Immature natural killer cell (primary cell): Measurements from ENCODE around the gene NKX2-4. TPM values are rescaled to one million over a fixed set of nuclear protein-coding genes. Genes with fewer than 3 reads are reported as not detected.

Experiments used
- DNase-seq, 3 donors: peaks; one replicate each; pipeline ENCODE4 v3.0.0; 2022; ENCODE audit warnings: mixed read lengths in 1 of 3
- H3K27ac Mint-ChIP-seq, 6 donors: one replicate each; pipeline ENCODE4 v1.8.0; 2020; ENCODE audit warnings: mixed read lengths in 6 of 6, mild to moderate bottlenecking in 5 of 6, inconsistent platforms in 4 of 6, moderate library complexity in 3 of 6
- H3K27me3 Mint-ChIP-seq, 3 donors: one replicate each; pipeline ENCODE4 v1.8.0; 2020 to 2021; ENCODE audit warnings: low read depth in 3 of 3, mild to moderate bottlenecking in 3 of 3, mixed read lengths in 3 of 3, moderate library complexity in 3 of 3, inconsistent platforms in 1 of 3
- H3K36me3 Mint-ChIP-seq, 3 donors: one replicate each; pipeline ENCODE4 v1.8.0; 2020; ENCODE audit warnings: mixed read lengths in 3 of 3, inconsistent platforms in 2 of 3, mild to moderate bottlenecking in 2 of 3
- H3K4me1 Mint-ChIP-seq, 2 donors: one replicate each; pipeline ENCODE4 v1.8.0; 2020; ENCODE audit warnings: inconsistent platforms in 2 of 2, mild to moderate bottlenecking in 2 of 2, mixed read lengths in 2 of 2, moderate library complexity in 1 of 2
- H3K4me3 Mint-ChIP-seq, 5 donors: one replicate each; pipeline ENCODE4 v1.8.0; 2020; ENCODE audit warnings: mild to moderate bottlenecking in 5 of 5, mixed read lengths in 5 of 5, inconsistent platforms in 3 of 5, moderate library complexity in 3 of 5
- H3K9me3 Mint-ChIP-seq, 6 donors: one replicate each; pipeline ENCODE4 v1.8.0; 2020; ENCODE audit warnings: mild to moderate bottlenecking in 6 of 6, mixed read lengths in 6 of 6, inconsistent platforms in 4 of 6, moderate library complexity in 3 of 6
- polyA plus RNA-seq, 3 donors: library from polyadenylated mRNA; unstranded; fragments of 300-500 nt; fragmentation: Illumina TruSeq; gene quantifications; one replicate each; pipeline ENCODE4 v1.2.3, GENCODE V29; 2021

NKX2-4 gene
- polyA plus RNA-seq, 3 donors from 2014 or later, result not detected

GRCh38 chr20:21389368-21389767 is 8.0 kb downstream of the NKX2-4 start:
- DNase-seq, result no peak
- Mint-ChIP-seq H3K4me3 (no peak overlapping the region), H3K36me3 (peaks cover 16 to 39% (median 32%) of the 10 kb centered on the region in 3 donors)

GRCh38 chr20:21388566-21388965 is 8.8 kb downstream of the NKX2-4 start:
- no peak overlapping the region for H3K4me3 Mint-ChIP-seq
- H3K27ac Mint-ChIP-seq, result no peak overlapping the region
- H3K36me3 Mint-ChIP-seq, result peaks cover 21 to 44% (median 36%) of the 10 kb centered on the region in 3 donors
- no peak for DNase-seq
- H3K9me3 Mint-ChIP-seq, result no peaks in the 10 kb centered on the region
- H3K27me3 Mint-ChIP-seq, result peaks cover 17 to 20% (median 19%) of the 10 kb centered on the region in 3 donors
- peaks cover 9 to 27% of the 10 kb centered on the region in 2 donors for H3K4me1 Mint-ChIP-seq

More at GRCh38 chr20:21389368-21389767, 8.0 kb downstream of the NKX2-4 start:
- Mint-ChIP-seq H3K9me3 (no peaks in the 10 kb centered on the region), H3K4me1 (peaks cover 9 to 28% of the 10 kb centered on the region in 2 donors), H3K27me3 (peaks cover 20 to 27% (median 24%) of the 10 kb centered on the region in 3 donors), H3K27ac (no peak overlapping the region)

- Mint-ChIP-seq H3K9me3 (no peaks in the 10 kb centered on the region), H3K4me1 (peaks cover 5 to 17% of the 10 kb centered on the region in 2 donors), H3K27ac (no peak overlapping the region), H3K4me3 (no peak overlapping the region), H3K27me3 (peaks cover 9 to 11% (median 11%) of the 10 kb centered on the region in 3 donors), H3K36me3 (peaks cover 26 to 53% (median 39%) of the 10 kb centered on the region in 3 donors)
- DNase-seq, result no peak
Observed at GRCh38 chr20:21387528-21387927, 9.8 kb downstream of the NKX2-4 start.

- Mint-ChIP-seq H3K9me3 (no peaks in the 10 kb centered on the region), H3K4me1 (peaks cover 0 to 3% of the 10 kb centered on the region in 2 donors), H3K27me3 (peaks cover 0 to 3% (median 2%) of the 10 kb centered on the region in 3 donors), H3K36me3 (peaks cover 31 to 55% (median 33%) of the 10 kb centered on the region in 3 donors), H3K4me3 (no peak overlapping the region), H3K27ac (no peak overlapping the region)
- no peak for DNase-seq
Observed at GRCh38 chr20:21386111-21386510, 11.2 kb downstream of the NKX2-4 start.

- no peaks in the 10 kb centered on the region for H3K9me3 Mint-ChIP-seq
- H3K4me1 Mint-ChIP-seq, result no peaks in the 10 kb centered on the region
- H3K27ac Mint-ChIP-seq, result no peak overlapping the region
- no peak for DNase-seq
- H3K4me3 Mint-ChIP-seq, result no peak overlapping the region
- H3K36me3 Mint-ChIP-seq, result peaks cover 18 to 50% (median 38%) of the 10 kb centered on the region in 3 donors
- no peaks in the 10 kb centered on the region for H3K27me3 Mint-ChIP-seq
Observed at GRCh38 chr20:21384308-21384892, 12.9 kb downstream of the NKX2-4 start.

- Mint-ChIP-seq H3K36me3 (peaks cover 8 to 45% (median 36%) of the 10 kb centered on the region in 3 donors), H3K27ac (no peak overlapping the region), H3K4me1 (peaks cover 2 to 20% of the 10 kb centered on the region in 2 donors), H3K9me3 (no peaks in the 10 kb centered on the region), H3K27me3 (peaks cover 0 to 1% (median 0%) of the 10 kb centered on the region in 3 donors), H3K4me3 (no peak overlapping the region)
- DNase-seq, result no peak
Observed at GRCh38 chr20:21381619-21382018, 15.7 kb downstream of the NKX2-4 start.

- no peak overlapping the region for H3K27ac Mint-ChIP-seq
- no peaks in the 10 kb centered on the region for H3K9me3 Mint-ChIP-seq
- DNase-seq, result no peak
- peaks cover 0 to 1% (median 0%) of the 10 kb centered on the region in 3 donors for H3K27me3 Mint-ChIP-seq
- H3K36me3 Mint-ChIP-seq, result peaks cover 12 to 45% (median 36%) of the 10 kb centered on the region in 3 donors
- no peak overlapping the region for H3K4me3 Mint-ChIP-seq
- peaks cover 2 to 24% of the 10 kb centered on the region in 2 donors for H3K4me1 Mint-ChIP-seq
Observed at GRCh38 chr20:21380711-21381110, 16.6 kb downstream of the NKX2-4 start.

- peaks cover 10 to 36% of the 10 kb centered on the region in 2 donors for H3K4me1 Mint-ChIP-seq
- peaks cover 0 to 1% (median 0%) of the 10 kb centered on the region in 3 donors for H3K27me3 Mint-ChIP-seq
- H3K27ac Mint-ChIP-seq, result no peak overlapping the region
- H3K4me3 Mint-ChIP-seq, result no peak overlapping the region
- DNase-seq, result no peak
- peaks cover 8 to 40% (median 30%) of the 10 kb centered on the region in 3 donors for H3K36me3 Mint-ChIP-seq
- H3K9me3 Mint-ChIP-seq, result no peaks in the 10 kb centered on the region
Observed at GRCh38 chr20:21378259-21378658, 19.1 kb downstream of the NKX2-4 start.

- peaks cover 8 to 36% (median 27%) of the 10 kb centered on the region in 3 donors for H3K36me3 Mint-ChIP-seq
- peaks cover 10 to 36% of the 10 kb centered on the region in 2 donors for H3K4me1 Mint-ChIP-seq
Observed at GRCh38 chr20:21377701-21378100, 19.6 kb downstream of the NKX2-4 start.

GRCh38 chr20:21376626-21377025 is 20.7 kb downstream of the NKX2-4 start:
- no peak for DNase-seq
- Mint-ChIP-seq H3K4me1 (peaks cover 13 to 44% of the 10 kb centered on the region in 2 donors), H3K27ac (peak overlapping the region in 1 of 6 donors; percentile 29), H3K4me3 (no peak overlapping the region), H3K27me3 (peaks cover 0 to 2% (median 1%) of the 10 kb centered on the region in 3 donors), H3K36me3 (peaks cover 8 to 34% (median 27%) of the 10 kb centered on the region in 3 donors), H3K9me3 (no peaks in the 10 kb centered on the region)

More at GRCh38 chr20:21377701-21378100, 19.6 kb downstream of the NKX2-4 start:
- Mint-ChIP-seq H3K27ac (peak overlapping the region in 2 of 6 donors; percentile 24 to 40), H3K9me3 (no peaks in the 10 kb centered on the region), H3K27me3 (peaks cover 0 to 2% (median 1%) of the 10 kb centered on the region in 3 donors), H3K4me3 (no peak overlapping the region)
- DNase-seq, result no peak

GRCh38 chr20:21373436-21373835 is 23.9 kb downstream of the NKX2-4 start:
- Mint-ChIP-seq H3K27ac (peak overlapping the region in 2 of 6 donors; percentile 25 to 36), H3K36me3 (peaks cover 8 to 30% (median 20%) of the 10 kb centered on the region in 3 donors)

GRCh38 chr20:21372016-21372415 is 25.3 kb downstream of the NKX2-4 start:
- Mint-ChIP-seq H3K4me3 (no peak overlapping the region), H3K9me3 (no peaks in the 10 kb centered on the region), H3K36me3 (peaks cover 14 to 34% (median 19%) of the 10 kb centered on the region in 3 donors), H3K27ac (no peak overlapping the region), H3K27me3 (peaks cover 0 to 2% (median 1%) of the 10 kb centered on the region in 3 donors), H3K4me1 (peaks cover 11 to 28% of the 10 kb centered on the region in 2 donors)
- DNase-seq, result no peak

More at GRCh38 chr20:21373436-21373835, 23.9 kb downstream of the NKX2-4 start:
- no peak for DNase-seq
- peaks cover 0 to 2% (median 1%) of the 10 kb centered on the region in 3 donors for H3K27me3 Mint-ChIP-seq
- H3K4me3 Mint-ChIP-seq, result no peak overlapping the region
- no peaks in the 10 kb centered on the region for H3K9me3 Mint-ChIP-seq
- H3K4me1 Mint-ChIP-seq, result peaks cover 13 to 39% of the 10 kb centered on the region in 2 donors

GRCh38 chr20:21371193-21371592 is 26.1 kb downstream of the NKX2-4 start:
- H3K27me3 Mint-ChIP-seq, result peaks cover 0 to 4% (median 0%) of the 10 kb centered on the region in 3 donors
- H3K4me3 Mint-ChIP-seq, result no peak overlapping the region
- H3K36me3 Mint-ChIP-seq, result peaks cover 18 to 36% (median 25%) of the 10 kb centered on the region in 3 donors
- no peak for DNase-seq
- peaks cover 11 to 20% of the 10 kb centered on the region in 2 donors for H3K4me1 Mint-ChIP-seq
- no peaks in the 10 kb centered on the region for H3K9me3 Mint-ChIP-seq
- H3K27ac Mint-ChIP-seq, result peak overlapping the region in 2 of 6 donors; percentile 19 to 55

- Mint-ChIP-seq H3K9me3 (no peaks in the 10 kb centered on the region), H3K36me3 (peaks cover 15 to 33% (median 25%) of the 10 kb centered on the region in 3 donors), H3K27me3 (peaks cover 0 to 7% (median 0%) of the 10 kb centered on the region in 3 donors), H3K4me1 (peaks cover 6 to 11% of the 10 kb centered on the region in 2 donors), H3K27ac (peak overlapping the region in 1 of 6 donors; percentile 17), H3K4me3 (no peak overlapping the region)
- no peak for DNase-seq
Observed at GRCh38 chr20:21368791-21369190, 28.5 kb downstream of the NKX2-4 start.
